Measurements from ENCODE around the gene MACROD2.

DNA sequence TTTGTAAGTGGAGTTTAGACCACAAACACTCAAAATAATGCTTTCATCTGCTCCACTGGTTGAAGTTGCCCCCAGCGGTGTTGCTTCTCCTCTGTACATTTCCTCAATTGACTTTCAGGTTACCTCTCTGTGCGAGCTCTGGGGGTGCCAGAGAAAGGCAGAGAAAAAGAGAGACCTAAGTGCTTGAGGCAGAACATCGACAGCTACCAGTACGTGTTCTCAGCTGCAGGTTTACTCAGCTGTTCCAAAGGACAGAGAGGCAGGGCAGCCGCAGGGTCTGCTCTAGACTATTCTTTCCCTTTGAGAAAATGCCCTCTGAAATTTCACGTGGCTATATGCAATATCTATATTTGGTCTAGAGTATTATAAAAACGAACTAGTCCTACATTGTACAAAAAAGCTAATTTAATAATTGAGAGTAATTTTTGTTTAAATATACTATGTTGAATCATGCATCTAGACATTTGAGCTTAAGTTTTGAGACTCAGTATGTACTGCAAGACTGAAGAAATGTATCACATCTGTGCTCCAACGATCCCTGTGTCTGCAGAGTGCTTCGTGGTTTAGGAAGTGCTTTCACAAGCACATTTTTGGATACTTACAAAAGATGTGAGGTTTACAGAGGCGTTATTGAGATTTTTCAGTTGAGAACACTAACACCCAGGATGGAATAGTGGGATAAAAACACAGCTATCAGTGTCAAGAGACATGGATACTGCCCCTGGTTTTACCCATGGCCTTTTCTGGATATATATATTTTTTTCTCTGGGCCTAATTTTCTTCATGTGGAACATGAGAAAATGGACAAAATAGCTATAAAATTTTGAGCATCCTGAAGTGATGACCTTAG, 795.7 kb downstream of the MACROD2 start:
- TF ChIP-seq, protein P1, sequence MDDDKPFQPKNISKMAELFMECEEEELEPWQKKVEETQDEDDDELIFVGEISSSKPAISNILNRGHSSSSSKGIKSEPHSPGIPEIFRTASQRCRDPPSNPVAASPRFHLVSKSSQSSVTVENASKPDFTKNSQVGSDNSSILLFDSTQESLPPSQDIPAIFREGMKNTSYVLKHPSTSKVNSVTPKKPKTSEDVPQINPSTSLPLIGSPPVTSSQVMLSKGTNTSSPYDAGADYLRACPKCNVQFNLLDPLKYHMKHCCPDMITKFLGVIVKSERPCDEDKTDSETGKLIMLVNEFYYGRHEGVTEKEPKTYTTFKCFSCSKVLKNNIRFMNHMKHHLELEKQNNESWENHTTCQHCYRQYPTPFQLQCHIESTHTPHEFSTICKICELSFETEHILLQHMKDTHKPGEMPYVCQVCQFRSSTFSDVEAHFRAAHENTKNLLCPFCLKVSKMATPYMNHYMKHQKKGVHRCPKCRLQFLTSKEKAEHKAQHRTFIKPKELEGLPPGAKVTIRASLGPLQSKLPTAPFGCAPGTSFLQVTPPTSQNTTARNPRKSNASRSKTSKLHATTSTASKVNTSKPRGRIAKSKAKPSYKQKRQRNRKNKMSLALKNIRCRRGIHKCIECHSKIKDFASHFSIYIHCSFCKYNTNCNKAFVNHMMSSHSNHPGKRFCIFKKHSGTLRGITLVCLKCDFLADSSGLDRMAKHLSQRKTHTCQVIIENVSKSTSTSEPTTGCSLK (tag by site-specific recombination; IDR thresholded peaks at IDR 0.05), result no peak
- TF ChIP-seq, protein P2, sequence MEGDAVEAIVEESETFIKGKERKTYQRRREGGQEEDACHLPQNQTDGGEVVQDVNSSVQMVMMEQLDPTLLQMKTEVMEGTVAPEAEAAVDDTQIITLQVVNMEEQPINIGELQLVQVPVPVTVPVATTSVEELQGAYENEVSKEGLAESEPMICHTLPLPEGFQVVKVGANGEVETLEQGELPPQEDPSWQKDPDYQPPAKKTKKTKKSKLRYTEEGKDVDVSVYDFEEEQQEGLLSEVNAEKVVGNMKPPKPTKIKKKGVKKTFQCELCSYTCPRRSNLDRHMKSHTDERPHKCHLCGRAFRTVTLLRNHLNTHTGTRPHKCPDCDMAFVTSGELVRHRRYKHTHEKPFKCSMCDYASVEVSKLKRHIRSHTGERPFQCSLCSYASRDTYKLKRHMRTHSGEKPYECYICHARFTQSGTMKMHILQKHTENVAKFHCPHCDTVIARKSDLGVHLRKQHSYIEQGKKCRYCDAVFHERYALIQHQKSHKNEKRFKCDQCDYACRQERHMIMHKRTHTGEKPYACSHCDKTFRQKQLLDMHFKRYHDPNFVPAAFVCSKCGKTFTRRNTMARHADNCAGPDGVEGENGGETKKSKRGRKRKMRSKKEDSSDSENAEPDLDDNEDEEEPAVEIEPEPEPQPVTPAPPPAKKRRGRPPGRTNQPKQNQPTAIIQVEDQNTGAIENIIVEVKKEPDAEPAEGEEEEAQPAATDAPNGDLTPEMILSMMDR (tag by site-specific recombination; IDR thresholded peaks at IDR 0.05), result no peak
- TF ChIP-seq, protein P3, sequence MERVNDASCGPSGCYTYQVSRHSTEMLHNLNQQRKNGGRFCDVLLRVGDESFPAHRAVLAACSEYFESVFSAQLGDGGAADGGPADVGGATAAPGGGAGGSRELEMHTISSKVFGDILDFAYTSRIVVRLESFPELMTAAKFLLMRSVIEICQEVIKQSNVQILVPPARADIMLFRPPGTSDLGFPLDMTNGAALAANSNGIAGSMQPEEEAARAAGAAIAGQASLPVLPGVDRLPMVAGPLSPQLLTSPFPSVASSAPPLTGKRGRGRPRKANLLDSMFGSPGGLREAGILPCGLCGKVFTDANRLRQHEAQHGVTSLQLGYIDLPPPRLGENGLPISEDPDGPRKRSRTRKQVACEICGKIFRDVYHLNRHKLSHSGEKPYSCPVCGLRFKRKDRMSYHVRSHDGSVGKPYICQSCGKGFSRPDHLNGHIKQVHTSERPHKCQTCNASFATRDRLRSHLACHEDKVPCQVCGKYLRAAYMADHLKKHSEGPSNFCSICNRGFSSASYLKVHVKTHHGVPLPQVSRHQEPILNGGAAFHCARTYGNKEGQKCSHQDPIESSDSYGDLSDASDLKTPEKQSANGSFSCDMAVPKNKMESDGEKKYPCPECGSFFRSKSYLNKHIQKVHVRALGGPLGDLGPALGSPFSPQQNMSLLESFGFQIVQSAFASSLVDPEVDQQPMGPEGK (tag by site-specific recombination; IDR thresholded peaks at IDR 0.05), result no peak
- TF ChIP-seq, protein P4, sequence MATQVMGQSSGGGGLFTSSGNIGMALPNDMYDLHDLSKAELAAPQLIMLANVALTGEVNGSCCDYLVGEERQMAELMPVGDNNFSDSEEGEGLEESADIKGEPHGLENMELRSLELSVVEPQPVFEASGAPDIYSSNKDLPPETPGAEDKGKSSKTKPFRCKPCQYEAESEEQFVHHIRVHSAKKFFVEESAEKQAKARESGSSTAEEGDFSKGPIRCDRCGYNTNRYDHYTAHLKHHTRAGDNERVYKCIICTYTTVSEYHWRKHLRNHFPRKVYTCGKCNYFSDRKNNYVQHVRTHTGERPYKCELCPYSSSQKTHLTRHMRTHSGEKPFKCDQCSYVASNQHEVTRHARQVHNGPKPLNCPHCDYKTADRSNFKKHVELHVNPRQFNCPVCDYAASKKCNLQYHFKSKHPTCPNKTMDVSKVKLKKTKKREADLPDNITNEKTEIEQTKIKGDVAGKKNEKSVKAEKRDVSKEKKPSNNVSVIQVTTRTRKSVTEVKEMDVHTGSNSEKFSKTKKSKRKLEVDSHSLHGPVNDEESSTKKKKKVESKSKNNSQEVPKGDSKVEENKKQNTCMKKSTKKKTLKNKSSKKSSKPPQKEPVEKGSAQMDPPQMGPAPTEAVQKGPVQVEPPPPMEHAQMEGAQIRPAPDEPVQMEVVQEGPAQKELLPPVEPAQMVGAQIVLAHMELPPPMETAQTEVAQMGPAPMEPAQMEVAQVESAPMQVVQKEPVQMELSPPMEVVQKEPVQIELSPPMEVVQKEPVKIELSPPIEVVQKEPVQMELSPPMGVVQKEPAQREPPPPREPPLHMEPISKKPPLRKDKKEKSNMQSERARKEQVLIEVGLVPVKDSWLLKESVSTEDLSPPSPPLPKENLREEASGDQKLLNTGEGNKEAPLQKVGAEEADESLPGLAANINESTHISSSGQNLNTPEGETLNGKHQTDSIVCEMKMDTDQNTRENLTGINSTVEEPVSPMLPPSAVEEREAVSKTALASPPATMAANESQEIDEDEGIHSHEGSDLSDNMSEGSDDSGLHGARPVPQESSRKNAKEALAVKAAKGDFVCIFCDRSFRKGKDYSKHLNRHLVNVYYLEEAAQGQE (tag by site-specific recombination; IDR thresholded peaks at IDR 0.05), result no peak
